PC-9 (cell line): ENCODE data around the gene NDUFS7.

Source experiments
- EZH2 ChIP-seq: fragments of 200-600 bp; sonication (generic); IDR thresholded peaks from 2 replicates; pipeline ENCODE4 v1.8.0; 2017; ENCODE audit warnings: antibody characterized with exemption, low read depth
- TF ChIP-seq, protein P1 (sequence below): fragments of 200-600 bp; sonication (generic); conservative IDR thresholded peaks from 2 replicates; pipeline ENCODE4 v1.6.1; 2017; ENCODE audit warnings: mixed run types, antibody characterized with exemption, mild to moderate bottlenecking, moderate library complexity

DNA sequence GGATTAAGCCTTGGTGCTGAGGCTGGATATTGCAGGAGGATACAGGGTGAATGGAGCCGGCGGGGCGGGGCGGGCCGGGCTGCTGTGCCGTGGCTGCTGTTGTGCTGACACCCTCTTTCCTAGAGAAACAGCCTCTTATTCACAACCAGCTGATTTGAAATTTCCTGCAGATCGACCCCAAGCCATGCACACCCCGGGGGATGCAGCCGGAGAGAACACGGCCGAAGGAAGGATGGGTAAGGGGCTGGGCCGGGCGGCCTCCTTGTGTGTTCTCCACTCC is 34.7 kb downstream of the NDUFS7 start:
- TF ChIP-seq, protein P1, sequence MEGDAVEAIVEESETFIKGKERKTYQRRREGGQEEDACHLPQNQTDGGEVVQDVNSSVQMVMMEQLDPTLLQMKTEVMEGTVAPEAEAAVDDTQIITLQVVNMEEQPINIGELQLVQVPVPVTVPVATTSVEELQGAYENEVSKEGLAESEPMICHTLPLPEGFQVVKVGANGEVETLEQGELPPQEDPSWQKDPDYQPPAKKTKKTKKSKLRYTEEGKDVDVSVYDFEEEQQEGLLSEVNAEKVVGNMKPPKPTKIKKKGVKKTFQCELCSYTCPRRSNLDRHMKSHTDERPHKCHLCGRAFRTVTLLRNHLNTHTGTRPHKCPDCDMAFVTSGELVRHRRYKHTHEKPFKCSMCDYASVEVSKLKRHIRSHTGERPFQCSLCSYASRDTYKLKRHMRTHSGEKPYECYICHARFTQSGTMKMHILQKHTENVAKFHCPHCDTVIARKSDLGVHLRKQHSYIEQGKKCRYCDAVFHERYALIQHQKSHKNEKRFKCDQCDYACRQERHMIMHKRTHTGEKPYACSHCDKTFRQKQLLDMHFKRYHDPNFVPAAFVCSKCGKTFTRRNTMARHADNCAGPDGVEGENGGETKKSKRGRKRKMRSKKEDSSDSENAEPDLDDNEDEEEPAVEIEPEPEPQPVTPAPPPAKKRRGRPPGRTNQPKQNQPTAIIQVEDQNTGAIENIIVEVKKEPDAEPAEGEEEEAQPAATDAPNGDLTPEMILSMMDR = no peak
- no peak for TF ChIP-seq EZH2
